Measurements from ENCODE around the gene FOXP4.

The FOXP4 gene

DNA sequence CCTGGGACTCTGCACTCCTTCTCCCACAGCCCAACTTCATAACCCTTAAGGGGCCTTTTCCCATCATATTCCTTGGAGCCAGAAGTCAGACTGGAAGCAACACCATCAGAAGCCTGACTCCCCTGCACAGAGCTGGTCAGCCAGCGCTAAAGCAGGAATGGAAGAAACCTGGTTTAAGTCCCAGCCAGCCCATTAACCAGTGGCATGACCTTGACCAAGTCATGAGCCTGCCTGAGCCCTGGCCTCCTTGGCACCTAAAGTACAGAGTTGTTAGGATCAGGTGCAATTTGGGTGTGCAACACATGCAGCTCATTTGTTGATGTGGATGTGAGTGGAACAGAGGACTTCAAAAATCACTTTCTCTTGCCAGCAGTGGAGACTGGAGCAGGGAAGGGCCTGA lies 20.8 kb downstream of the FOXP4 start:
- no peak for DNase-seq

DNA sequence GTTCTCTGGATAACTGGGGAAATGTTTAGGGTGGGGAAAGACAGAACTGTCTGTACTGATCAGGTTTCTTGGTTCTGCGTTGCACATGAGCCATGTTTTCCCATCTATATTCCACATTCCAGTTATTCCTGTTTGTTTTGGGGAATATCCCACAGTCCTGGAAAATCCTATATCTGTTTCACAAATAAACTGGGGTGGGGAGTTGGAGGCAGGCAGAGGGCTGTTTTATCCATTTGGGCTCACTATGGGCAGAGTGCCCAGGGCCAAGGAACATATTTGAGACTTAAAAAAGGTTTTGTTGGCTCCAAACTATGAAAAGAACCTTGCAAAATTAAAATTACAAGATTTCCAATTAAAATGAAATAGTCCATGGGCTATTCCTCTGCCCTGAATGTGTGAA lies 21.5 kb downstream of the FOXP4 start:
- no peak for DNase-seq

DNA sequence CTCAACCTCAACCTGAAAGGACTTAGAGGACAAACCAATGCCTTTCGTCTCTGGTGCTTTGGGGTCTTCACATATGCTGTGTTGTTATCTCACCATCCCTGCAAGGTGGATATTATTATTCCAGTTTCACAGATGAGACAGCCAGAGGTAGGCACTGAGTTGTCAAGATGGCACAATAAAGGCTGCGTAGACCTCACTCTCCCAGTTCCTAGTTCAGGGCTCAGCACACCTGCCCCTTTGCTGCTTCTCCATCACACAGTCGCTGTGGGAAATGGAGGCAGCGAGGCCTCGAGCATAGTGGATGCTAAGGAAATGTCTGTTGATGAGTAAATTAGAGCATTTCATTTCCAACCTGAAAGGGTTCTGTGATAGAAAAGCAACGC lies 22.0 kb downstream of the FOXP4 start:
- no peak for DNase-seq

DNA sequence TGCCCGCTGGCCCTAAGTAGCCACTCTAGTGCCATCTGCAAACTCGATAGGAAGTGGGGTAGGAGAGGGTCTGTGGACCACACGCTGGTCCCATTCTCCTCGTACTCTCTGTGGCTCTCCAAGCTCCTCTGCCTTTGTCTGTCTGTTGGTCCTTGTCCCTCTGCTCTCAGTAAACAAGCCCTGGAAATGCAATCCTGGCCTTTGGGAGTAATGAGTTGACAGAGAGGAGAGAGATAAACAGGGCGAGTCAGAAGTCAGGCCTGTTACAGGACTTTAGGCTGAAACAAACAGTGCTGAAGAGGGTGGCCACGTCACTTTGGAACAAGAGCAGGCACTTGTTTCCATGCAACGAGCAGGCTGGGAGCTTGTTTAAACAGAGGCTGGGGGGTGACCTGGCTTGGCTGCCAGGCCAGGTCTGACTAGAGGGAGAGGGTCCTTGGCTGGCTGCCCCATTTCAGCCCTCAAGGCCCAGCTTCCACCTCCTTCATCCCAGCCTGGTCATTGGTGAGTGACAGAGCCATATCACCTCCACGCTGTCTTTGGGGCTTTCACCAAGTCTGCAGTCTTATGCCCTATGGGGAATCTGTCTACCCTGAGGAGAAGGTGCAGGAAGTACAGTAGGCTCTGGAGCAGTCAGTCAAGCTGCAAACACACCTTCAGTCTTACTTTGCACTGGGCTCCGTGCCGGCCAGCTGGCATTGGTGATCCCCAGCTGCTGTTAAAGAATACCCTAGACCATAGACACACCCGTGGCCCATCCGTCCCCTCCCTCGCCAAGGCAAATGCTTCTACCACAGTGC lies 22.6 kb downstream of the FOXP4 start:
- no peak for DNase-seq

DNA sequence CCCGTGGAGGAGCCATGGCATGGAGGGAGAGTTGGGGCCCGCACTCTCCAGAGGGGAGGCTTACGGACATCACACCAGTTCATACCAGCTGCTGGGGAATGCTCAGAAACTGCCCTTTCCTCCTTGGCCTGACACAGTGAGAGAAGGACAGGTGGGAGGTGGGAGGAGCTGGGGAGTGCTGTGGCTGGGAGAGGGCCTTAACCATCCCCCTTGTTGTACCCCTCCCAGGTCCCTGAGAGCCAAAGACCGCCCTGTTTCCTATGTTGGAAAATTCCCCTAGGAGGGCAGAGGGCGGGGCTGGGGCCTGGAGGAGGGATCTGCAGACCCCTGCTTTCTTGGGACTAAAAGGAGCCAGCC lies 24.1 kb downstream of the FOXP4 start:
- DNase-seq, result no peak

DNA sequence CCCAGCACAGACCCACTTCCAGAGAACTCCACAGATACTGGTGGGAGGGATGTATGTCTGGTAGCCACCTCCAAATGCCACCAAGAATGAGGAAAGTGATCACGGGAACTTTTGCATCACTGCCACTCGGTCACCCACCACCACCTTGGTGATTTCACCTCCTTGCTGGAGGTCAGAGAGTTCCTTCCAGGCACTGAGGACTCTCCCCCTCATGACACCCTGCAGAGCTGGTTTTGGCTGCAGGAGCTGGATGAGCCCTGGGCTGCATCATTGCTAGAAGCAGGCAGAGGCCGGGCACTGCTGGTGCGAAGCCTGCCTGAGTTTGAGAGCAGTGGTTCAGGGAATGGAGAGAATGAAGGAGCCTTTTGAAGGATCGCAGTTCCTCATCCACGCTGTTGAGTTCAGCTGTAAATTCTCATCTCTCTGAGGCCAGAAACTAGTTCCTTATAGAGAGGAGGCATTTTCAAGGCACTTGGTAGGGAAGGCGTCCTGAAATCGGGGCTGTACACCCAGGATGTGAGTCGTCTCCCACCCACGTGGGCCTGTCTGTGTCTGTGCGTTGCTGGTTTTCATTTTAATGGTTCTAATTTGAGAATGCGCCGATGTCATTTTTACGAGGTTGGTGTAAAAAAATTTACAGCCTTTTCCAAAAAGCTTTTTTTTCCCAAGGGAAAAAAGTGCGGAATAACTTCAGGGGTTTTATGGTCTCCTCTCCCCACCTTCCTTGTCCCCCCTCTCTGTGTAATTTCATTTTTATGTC lies 25.0 kb downstream of the FOXP4 start:
- DNase-seq, result no peak

GRCh38 chr6:41572613-41573012 lies 26.4 kb downstream of the FOXP4 start:
- DNase-seq, result no peak

DNA sequence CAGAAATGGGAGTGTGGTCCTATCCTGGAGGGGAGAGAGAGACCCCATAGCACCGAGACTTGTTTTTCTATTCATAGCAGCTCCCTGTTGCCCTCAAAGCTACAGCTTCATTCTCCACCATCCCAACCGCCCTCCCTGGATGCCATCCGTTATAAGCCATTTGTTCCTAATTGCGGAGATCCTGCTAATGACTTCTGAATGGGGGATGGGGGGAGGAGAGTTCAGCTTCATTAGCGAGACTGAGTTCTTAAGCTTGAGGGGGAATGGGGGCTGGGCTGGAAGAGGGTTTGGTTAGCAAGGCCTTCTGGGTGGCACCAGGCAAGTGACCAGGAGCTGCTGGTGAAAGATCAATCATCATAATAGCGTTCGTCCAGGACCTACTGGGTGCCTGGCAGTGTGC lies 27.1 kb downstream of the FOXP4 start:
- DNase-seq, result no peak

- no peak for DNase-seq
Observed at GRCh38 chr6:41573985-41574384, 27.8 kb downstream of the FOXP4 start.

- DNase-seq, result no peak
Observed at GRCh38 chr6:41575598-41575997, 29.4 kb downstream of the FOXP4 start.

GRCh38 chr6:41576667-41577066 lies 30.5 kb downstream of the FOXP4 start:
- no peak for DNase-seq

GRCh38 chr6:41577356-41578216 lies 31.4 kb downstream of the FOXP4 start:
- DNase-seq, result no peak

DNA sequence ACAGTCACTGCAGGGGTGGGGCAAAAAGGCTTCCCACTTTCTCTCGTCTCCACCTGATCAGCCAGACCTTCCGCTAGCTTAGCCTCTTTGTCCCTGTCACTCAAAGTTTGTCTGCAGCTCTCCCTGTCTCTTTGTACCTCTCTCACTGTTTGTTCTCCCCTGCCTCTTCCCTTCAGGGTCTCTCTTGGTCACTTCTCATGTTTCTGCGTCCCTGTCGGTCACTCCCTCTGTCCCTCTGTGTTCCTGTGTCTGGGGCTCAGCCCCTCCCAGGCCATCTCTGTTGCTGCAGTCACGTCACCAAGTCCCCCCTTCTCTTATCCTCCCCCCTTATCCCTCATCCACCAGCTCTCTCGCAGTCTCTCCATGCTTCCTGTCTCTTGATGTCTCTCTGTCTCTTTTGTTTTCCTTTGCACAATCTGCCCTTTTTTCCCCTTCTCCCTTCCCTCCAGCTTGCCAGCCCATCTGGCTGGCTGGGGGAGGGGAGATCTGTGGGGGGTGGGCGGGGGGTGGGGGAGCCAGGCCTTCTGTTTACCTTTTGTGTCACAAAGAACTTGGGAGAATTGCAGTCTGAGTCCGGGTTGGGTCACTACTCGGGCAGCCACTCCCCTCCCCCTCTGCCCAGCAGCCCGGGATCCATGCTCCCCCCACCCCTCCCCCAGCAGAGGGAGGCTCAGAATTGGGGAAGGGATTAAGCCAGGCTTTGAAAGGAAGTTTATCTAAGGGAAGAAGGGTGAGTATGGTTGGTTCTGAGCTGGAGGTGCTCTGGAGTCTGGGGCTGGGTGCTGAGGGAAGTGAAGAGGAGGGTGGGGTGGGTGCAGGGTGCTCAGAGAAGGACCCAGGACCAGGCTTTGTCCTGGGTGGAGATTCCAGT lies 32.3 kb downstream of the FOXP4 start:
- DNase-seq, result no peak

DNA sequence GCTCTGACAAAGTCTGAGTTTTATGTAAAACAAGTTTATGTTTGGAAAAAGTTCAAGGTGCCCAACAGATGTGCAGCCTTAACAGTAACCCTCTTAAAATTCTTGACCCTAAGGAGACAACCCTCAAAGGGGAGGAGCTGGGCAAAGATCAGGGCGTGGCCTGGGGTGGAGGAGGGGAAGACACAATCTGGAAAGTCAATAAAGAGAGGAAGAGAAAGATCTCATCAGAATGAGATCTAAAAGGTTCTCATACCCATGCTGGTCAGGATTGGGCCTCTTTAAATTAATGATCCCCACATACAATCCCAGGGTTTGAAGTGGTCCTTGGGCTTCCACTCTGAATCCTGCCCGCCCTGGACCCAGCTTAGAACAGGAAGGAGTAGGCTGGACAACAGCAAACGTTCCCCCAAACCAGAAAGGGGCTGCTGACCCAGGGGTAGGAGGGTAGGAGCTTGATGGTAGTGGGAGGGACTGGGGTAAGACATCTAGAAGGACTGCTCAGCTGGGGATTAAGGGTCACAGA lies 33.0 kb downstream of the FOXP4 start:
- no peak for DNase-seq

DNA sequence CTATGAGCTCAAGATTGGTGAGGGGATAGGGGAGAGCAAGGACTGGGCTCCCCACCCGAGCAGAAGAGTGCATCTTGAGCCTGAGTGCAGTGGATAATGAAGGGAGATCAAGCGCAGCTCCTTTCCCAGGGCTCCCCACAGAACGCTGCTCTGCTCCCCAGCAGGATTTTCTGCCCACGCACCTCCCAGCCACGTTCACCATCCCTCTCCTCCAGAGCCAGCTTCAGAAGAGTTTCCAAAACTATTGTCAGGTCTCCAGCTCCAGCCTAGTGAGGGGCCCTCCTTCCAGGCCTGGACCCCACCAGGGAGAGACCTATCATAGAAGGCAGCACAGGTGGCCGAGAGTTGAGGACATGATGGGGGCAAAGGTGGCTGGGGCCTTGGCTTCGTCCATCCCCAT lies 34.5 kb downstream of the FOXP4 start:
- no peak for DNase-seq

- no peak for DNase-seq
Observed at GRCh38 chr6:41581381-41581991, 35.3 kb downstream of the FOXP4 start.

DNA sequence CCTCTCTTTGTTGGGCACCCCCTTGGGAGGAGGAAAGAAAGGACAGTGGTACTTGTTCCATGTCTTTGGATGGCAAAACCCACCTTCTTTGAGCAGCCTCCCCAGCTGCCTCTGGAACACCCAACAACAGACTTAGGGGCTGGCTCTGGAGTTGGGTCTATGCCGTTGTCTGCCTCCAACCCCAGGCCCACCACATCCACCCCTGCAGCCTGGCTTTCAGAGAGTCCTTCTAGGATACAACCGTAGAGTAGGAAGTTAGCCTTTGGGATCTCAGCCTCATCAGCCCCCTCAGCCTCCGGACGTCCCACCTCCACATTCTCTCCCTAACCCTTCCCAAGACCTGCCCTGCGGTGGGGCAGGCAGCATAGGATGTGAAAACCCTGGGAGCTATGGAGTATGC lies 36.4 kb downstream of the FOXP4 start:
- no peak for DNase-seq

- no peak for DNase-seq
Observed at GRCh38 chr6:41583565-41583964, 37.4 kb downstream of the FOXP4 start.

GRCh38 chr6:41584205-41584604 lies 38.0 kb downstream of the FOXP4 start:
- no peak for DNase-seq

GRCh38 chr6:41584668-41585205 lies 38.6 kb downstream of the FOXP4 start:
- DNase-seq, result no peak

DNA sequence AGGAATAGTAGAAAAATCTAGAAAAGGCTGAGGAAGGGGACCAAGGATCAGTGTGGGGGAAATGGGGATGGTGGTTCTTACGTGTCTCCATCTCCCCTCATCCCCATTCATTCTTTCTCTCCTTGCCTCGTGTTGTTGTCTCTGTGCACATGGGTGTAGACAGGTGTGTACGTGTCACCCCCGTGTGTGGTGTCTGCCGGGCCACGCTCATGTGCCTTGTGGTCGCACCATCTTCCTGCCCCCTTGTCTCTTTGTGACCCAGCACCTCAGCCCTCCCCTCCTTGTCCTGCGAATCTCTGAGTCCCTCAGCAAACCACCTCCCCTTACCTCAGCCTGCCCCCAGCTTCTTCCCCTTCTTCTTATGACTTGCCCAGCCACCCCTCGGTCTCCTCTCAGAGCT lies 39.4 kb downstream of the FOXP4 start:
- no peak for DNase-seq

Measured in stimulated activated naive CD4-positive, alpha-beta T cell treated with Interleukin-2 at 50 U/mL for 16 hours (primary cell).